ENCODE measurements around the gene ZNRF2. TPM values are rescaled to one million over a fixed set of nuclear protein-coding genes. Genes with fewer than 3 reads are reported as not detected.

ZNRF2 gene
- total and polyA plus RNA-seq, 9 donors = 3.0 to 24.8 (median 11.5) TPM

DNA sequence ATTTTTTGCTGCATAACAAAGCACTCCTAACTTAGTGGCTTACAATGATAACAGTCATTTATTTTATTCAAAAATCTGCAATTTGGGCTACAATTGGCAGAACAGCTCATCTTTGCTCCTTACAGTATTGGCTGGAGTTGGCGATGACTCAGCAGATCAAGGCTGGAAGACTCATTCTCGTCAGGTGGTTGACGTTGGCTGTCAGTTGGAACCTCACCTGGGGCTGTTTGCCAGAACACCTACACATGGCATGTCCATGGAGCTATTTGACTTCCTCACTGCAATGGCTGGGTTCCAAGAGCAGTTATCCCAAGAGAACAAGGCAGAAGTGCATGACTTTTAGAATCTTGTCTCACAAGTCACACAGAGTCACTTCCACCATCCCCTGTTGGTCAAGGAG is 119.1 kb downstream of the ZNRF2 start:
- Histone ChIP-seq H3K4me3 (no peak overlapping the region), H3K27me3 (no peaks in the 10 kb centered on the region), H3K4me1 (ENCODE audit: insufficient read depth) (no peaks in the 10 kb centered on the region), H3K27ac (no peak overlapping the region), H3K9me3 (no peaks in the 10 kb centered on the region), H3K36me3 (no peaks in the 10 kb centered on the region)
- DNase-seq = no peak
- intact Hi-C loops (cut with DNase I) = no loop called here
- TF ChIP-seq POLR2A (IDR thresholded peaks at IDR 0.05) = no peak
- TF ChIP-seq, protein P1, sequence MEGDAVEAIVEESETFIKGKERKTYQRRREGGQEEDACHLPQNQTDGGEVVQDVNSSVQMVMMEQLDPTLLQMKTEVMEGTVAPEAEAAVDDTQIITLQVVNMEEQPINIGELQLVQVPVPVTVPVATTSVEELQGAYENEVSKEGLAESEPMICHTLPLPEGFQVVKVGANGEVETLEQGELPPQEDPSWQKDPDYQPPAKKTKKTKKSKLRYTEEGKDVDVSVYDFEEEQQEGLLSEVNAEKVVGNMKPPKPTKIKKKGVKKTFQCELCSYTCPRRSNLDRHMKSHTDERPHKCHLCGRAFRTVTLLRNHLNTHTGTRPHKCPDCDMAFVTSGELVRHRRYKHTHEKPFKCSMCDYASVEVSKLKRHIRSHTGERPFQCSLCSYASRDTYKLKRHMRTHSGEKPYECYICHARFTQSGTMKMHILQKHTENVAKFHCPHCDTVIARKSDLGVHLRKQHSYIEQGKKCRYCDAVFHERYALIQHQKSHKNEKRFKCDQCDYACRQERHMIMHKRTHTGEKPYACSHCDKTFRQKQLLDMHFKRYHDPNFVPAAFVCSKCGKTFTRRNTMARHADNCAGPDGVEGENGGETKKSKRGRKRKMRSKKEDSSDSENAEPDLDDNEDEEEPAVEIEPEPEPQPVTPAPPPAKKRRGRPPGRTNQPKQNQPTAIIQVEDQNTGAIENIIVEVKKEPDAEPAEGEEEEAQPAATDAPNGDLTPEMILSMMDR (IDR thresholded peaks at IDR 0.05) = no peak
- no peak for TF ChIP-seq EP300 (IDR thresholded peaks at IDR 0.05)
- WGBS, 3 donors = 90 to 92% (median 91%) methylated on average over 3 of the region's 3 CpGs

DNA sequence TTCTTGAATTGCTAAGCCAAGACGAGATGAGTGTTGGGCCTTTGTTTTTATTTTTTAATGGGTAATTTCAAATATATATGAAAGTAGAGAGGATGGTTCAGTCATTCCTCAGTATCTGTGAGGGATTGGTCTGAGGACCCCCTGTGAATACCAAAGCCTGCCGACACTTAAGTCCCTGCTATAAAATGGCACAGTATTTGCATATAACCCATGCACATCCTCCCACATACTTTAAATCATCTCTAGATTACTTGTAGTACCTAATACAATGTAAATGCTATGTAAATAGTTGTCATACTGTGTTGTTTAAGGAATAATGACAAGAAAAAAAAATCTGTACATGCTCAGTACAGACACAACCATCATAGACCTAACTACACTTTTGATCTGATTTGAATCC is 120.8 kb downstream of the ZNRF2 start:
- H3K27ac ChIP-seq = no peak overlapping the region
- WGBS, 3 donors = 89 to 92% (median 92%) methylated on average over 2 of the region's 2 CpGs
- no peak for TF ChIP-seq EP300 (IDR thresholded peaks at IDR 0.05)
- TF ChIP-seq, protein P1 (IDR thresholded peaks at IDR 0.05) = no peak
- no peak for TF ChIP-seq POLR2A (IDR thresholded peaks at IDR 0.05)
- no peaks in the 10 kb centered on the region for H3K9me3 ChIP-seq
- DNase-seq = no peak
- no peaks in the 10 kb centered on the region for H3K4me1 ChIP-seq (ENCODE audit: insufficient read depth)
- H3K36me3 ChIP-seq = no peaks in the 10 kb centered on the region
- intact Hi-C loops (cut with DNase I) = no loop called here
- H3K4me3 ChIP-seq = no peak overlapping the region
- H3K27me3 ChIP-seq = no peaks in the 10 kb centered on the region

DNA sequence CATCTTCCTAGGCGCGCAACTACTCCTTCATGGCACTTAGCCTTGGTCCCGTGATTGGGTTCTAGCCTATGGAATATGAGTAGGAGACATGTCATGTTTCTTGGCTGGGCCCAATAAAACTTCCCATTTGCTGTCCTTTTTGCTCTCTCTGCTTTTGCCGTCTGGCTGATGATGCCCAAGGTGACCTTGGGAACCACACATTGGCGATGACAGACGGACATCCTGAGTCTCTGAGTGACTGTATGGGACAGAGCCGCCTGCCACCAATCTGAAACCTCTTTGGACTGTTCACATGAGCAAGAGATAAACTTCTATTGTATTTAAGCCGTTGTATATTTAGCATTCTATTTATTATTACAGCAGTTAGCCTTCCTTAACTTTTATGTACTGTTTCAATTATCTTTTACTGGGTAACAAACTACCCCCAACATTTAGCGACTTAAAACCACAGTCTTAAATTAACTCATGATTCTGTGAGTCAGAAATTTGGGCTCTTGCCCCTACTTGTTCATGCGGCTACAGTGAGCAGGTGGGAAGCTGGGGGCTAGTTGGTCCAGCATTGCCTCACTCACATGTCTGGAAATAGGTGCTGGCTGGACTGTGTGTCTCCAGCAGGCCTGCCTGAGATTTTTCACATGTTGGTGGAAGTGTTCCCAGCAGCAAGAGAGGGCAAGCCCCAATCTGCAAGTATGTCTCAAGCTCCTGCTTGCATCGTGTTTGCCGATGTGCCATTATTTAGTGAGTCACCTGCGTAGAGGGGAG is 122.4 kb downstream of the ZNRF2 start:
- H3K27ac ChIP-seq = no peak overlapping the region
- TF ChIP-seq, protein P1 (IDR thresholded peaks at IDR 0.05) = no peak
- TF ChIP-seq EP300 (IDR thresholded peaks at IDR 0.05) = no peak
- TF ChIP-seq POLR2A (IDR thresholded peaks at IDR 0.05) = no peak
- H3K27me3 ChIP-seq = no peaks in the 10 kb centered on the region
- no peaks in the 10 kb centered on the region for H3K4me1 ChIP-seq (ENCODE audit: insufficient read depth)
- H3K36me3 ChIP-seq = no peaks in the 10 kb centered on the region
- WGBS, 3 donors = 92 to 94% (median 93%) methylated on average over 13 of the region's 13 CpGs
- DNase-seq = no peak
- H3K9me3 ChIP-seq = no peaks in the 10 kb centered on the region
- intact Hi-C loops (cut with DNase I) = no loop called here
- H3K4me3 ChIP-seq = no peak overlapping the region

DNA sequence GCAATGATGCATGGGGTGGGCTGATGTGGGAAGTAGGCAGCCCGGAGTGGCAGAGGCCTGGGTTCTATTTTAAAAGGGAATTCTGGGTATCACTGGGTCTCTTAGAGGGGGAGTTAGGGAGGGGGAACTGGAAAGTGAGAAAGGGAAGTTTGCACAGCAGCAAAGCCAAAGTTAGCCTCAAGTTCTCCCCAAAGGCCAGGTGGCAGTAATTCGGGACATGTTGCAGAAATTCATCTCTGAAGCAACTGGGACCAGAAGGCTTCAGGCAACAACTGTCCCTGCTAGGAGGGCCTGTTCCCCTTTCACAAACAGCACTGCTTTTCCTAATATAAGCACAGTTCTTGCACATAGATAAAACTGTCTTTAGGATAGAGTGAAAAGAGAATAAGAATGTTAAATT is 126.8 kb downstream of the ZNRF2 start:
- no peak overlapping the region for H3K4me3 ChIP-seq
- no peaks in the 10 kb centered on the region for H3K36me3 ChIP-seq
- intact Hi-C loops (cut with DNase I) = no loop called here
- no peak overlapping the region for H3K27ac ChIP-seq
- no peaks in the 10 kb centered on the region for H3K27me3 ChIP-seq
- TF ChIP-seq, protein P1 (IDR thresholded peaks at IDR 0.05) = no peak
- TF ChIP-seq POLR2A (IDR thresholded peaks at IDR 0.05) (no peak), EP300 (IDR thresholded peaks at IDR 0.05) (no peak)
- WGBS, 3 donors = 87 to 98% (median 91%) methylated on average over 2 of the region's 2 CpGs
- no peaks in the 10 kb centered on the region for H3K9me3 ChIP-seq
- H3K4me1 ChIP-seq (ENCODE audit: insufficient read depth) = no peaks in the 10 kb centered on the region
- no peak for DNase-seq

Measured in ovary (tissue), 9 donors.